ENCODE measurements around the gene SNTB2.

Gene SNTB2

GRCh38 chr16:69344171-69344570 is 157.2 kb downstream of the SNTB2 start:
- DNase-seq (ENCODE audit: low read depth), result no peak

- DNase-seq (ENCODE audit: low read depth), result no peak
Observed at GRCh38 chr16:69345923-69346322, 159.0 kb downstream of the SNTB2 start.

- no peak for DNase-seq (ENCODE audit: low read depth)
Observed at GRCh38 chr16:69346683-69347082, 159.7 kb downstream of the SNTB2 start.

GRCh38 chr16:69348222-69348621 is 161.3 kb downstream of the SNTB2 start:
- no peak for DNase-seq (ENCODE audit: low read depth)

- no peak for DNase-seq (ENCODE audit: low read depth)
Observed at GRCh38 chr16:69349536-69349935, 162.6 kb downstream of the SNTB2 start.

DNA sequence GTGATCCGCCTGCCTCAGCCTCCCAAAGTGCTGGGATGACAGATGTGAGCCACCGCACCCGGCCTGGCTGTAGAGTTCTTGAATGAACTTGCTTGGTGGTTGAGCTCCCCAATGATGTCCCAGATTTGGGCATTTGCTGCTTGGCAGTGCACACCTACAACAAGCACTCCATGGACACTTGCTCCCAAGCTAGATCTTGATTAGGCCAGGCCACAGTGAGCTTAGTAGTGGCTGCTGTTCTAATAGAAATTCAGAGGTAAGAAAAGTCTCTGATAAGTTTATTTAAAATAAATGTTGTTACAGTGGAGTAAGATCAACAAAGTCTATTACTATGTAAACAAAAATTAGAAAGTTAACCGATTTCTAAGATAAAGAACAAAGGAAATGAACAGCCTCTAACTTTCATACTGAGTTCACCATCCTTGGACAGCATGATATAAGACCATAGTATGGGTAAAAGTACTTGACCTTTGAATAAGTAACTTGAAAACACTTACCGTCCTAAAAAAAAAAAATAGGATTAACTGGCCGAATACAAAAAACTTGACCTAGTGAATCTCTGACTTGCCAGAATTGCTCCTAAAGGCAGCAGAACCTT is 163.7 kb downstream of the SNTB2 start:
- DNase-seq (ENCODE audit: low read depth), result no peak

GRCh38 chr16:69351309-69352027 is 164.5 kb downstream of the SNTB2 start, which contains the start of gene TMED6:
TMED6 (minus strand) TSS chr16:69351786; CDS start chr16:69351753, 33 bp downstream.
- DNase-seq (ENCODE audit: low read depth), result no peak

Measured in amniotic epithelial cell (primary cell).